ENCODE measurements around the gene DZIP1.

- no peak for TF ChIP-seq YY1 (IDR thresholded peaks at IDR 0.05; ENCODE audit: low read depth)
- TF ChIP-seq MAX (IDR thresholded peaks at IDR 0.05), result no peak
- TF ChIP-seq REST (IDR thresholded peaks at IDR 0.05; ENCODE audit: low read depth), result no peak
- TF ChIP-seq EP300 (IDR thresholded peaks at IDR 0.05; ENCODE audit: borderline replicate concordance), result no peak
- TF ChIP-seq RAD21 (IDR thresholded peaks at IDR 0.05; ENCODE audit: low read depth), result no peak
- no peak for TF ChIP-seq NFIC (IDR thresholded peaks at IDR 0.05)
- no peak for TF ChIP-seq TAF1 (IDR thresholded peaks at IDR 0.05; ENCODE audit: low read depth)
- TF ChIP-seq CREB1 (IDR thresholded peaks at IDR 0.05; ENCODE audit: low read depth), result no peak
- no peak for TF ChIP-seq USF1 (IDR thresholded peaks at IDR 0.05)
- TF ChIP-seq FOXM1 (IDR thresholded peaks at IDR 0.05; ENCODE audit: borderline replicate concordance, low read depth), result no peak
- TF ChIP-seq EGR1 (IDR thresholded peaks at IDR 0.05), result no peak
Measured at GRCh38 chr13:95678967-95679366, 34.5 kb upstream of the DZIP1 start.
